PC-3 (cell line): ENCODE data around the gene MTNR1B.

ENCODE experiments used
- EZH2 ChIP-seq: fragments of 300-600 bp; sonication (generic); IDR thresholded peaks from one replicate; pipeline ENCODE4 v1.6.1; 2017; ENCODE audit warnings: antibody characterized with exemption, mild to moderate bottlenecking, low read length; ENCODE audit not compliant: unreplicated experiment
- EZH2phosphoT487 ChIP-seq: fragments of 300-600 bp; sonication (generic); IDR thresholded peaks from 2 replicates; pipeline ENCODE4 v1.6.1; 2018; ENCODE audit warnings: mild to moderate bottlenecking, antibody characterized with exemption, low read length, borderline replicate concordance
- TF ChIP-seq, protein P1 (sequence below): fragments of 300-600 bp; sonication (generic); conservative IDR thresholded peaks from 2 replicates; pipeline ENCODE4 v1.5.1; 2017; ENCODE audit warnings: antibody characterized with exemption, low read depth, mild to moderate bottlenecking, low read length

DNA sequence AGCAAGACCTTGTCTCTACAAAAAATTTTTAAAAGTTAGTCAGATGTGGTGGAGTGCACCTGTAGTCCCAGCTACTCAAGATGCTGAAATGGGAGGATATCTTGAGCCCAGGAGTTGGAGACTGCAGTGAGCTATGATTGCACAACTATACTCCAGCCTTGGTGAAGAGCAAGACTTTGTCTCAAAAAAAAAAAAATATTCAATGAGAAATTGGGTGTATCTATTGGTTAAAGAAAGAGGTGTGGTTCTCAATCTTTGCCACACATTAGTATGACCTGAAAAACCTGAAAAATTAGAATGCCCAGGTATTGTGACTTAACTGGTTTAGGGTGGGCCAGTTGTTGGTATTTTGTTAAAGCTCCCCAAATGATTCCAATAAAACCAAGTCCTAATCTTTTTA, 32.4 kb downstream of the MTNR1B start:
- TF ChIP-seq EZH2 = no peak
- TF ChIP-seq, protein P1, sequence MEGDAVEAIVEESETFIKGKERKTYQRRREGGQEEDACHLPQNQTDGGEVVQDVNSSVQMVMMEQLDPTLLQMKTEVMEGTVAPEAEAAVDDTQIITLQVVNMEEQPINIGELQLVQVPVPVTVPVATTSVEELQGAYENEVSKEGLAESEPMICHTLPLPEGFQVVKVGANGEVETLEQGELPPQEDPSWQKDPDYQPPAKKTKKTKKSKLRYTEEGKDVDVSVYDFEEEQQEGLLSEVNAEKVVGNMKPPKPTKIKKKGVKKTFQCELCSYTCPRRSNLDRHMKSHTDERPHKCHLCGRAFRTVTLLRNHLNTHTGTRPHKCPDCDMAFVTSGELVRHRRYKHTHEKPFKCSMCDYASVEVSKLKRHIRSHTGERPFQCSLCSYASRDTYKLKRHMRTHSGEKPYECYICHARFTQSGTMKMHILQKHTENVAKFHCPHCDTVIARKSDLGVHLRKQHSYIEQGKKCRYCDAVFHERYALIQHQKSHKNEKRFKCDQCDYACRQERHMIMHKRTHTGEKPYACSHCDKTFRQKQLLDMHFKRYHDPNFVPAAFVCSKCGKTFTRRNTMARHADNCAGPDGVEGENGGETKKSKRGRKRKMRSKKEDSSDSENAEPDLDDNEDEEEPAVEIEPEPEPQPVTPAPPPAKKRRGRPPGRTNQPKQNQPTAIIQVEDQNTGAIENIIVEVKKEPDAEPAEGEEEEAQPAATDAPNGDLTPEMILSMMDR = no peak
- TF ChIP-seq EZH2phosphoT487 = no peak
